Loucy (cell line): ENCODE data around the gene AGAP1.

Source experiments
- H2AFZ ChIP-seq: fragments of 200-600 bp; sonication (generic); 2 replicates; pipeline ENCODE4 v1.6.0; 2016; ENCODE audit warnings: antibody characterized with exemption, mild to moderate bottlenecking, low read length, moderate library complexity
- H3F3A ChIP-seq: fragments of 200-600 bp; 2 replicates; pipeline ENCODE4 v1.6.0; 2016; ENCODE audit warnings: antibody characterized with exemption, low read depth, mild to moderate bottlenecking
- H3K27me3 ChIP-seq: fragments of 200-600 bp; sonication (generic); 2 replicates; pipeline ENCODE4 v1.6.1; 2014; ENCODE audit warnings: low read length, mild to moderate bottlenecking; ENCODE audit not compliant: insufficient read depth, poor library complexity, severe bottlenecking
- H3K36me3 ChIP-seq: fragments of 200-600 bp; sonication (generic); 2 replicates; pipeline ENCODE4 v1.6.1; 2016; ENCODE audit warnings: low read length; ENCODE audit not compliant: insufficient read depth
- H3K4me1 ChIP-seq: fragments of 200-600 bp; sonication (generic); 2 replicates; pipeline ENCODE4 v1.5.1; 2014; ENCODE audit warnings: low read length, mild to moderate bottlenecking; ENCODE audit not compliant: insufficient read depth, poor library complexity, severe bottlenecking
- H3K4me2 ChIP-seq: fragments of 200-600 bp; sonication (generic); 2 replicates; pipeline ENCODE4 v1.6.0; 2014; ENCODE audit warnings: antibody characterized with exemption, low read length, low read depth, mild to moderate bottlenecking; ENCODE audit not compliant: poor library complexity, severe bottlenecking
- H3K4me3 ChIP-seq: fragments of 200-600 bp; sonication (generic); 2 replicates; pipeline ENCODE4 v1.5.1; 2014; ENCODE audit warnings: low read length, mild to moderate bottlenecking, mixed read lengths; ENCODE audit not compliant: poor library complexity, severe bottlenecking
- H3K79me2 ChIP-seq: fragments of 200-600 bp; sonication (generic); 2 replicates; pipeline ENCODE4 v1.6.1; 2014; ENCODE audit warnings: low read length; ENCODE audit not compliant: insufficient read depth
- H3K9ac ChIP-seq: fragments of 200-600 bp; sonication (generic); 2 replicates; pipeline ENCODE4 v1.6.0; 2014; ENCODE audit warnings: mild to moderate bottlenecking, low read depth, low read length, moderate library complexity; ENCODE audit not compliant: poor library complexity, severe bottlenecking
- H3K9me2 ChIP-seq: fragments of 200-600 bp; sonication (generic); replicated peaks from 2 replicates; pipeline ENCODE4 v1.6.1; 2016; ENCODE audit warnings: low read depth, low read length, mixed read lengths
- H3K9me3 ChIP-seq: fragments of 200-600 bp; sonication (generic); 2 replicates; pipeline ENCODE4 v1.6.1; 2014; ENCODE audit warnings: mild to moderate bottlenecking, antibody characterized with exemption, low read length, low read depth; ENCODE audit not compliant: insufficient read depth
- H4K20me1 ChIP-seq: fragments of 200-600 bp; sonication (generic); 2 replicates; pipeline ENCODE4 v1.6.0; 2014; ENCODE audit warnings: antibody characterized with exemption, low read length, mild to moderate bottlenecking; ENCODE audit not compliant: insufficient read depth, poor library complexity, severe bottlenecking
- CTCF ChIP-seq: fragments of 200-600 bp; sonication (generic); conservative IDR thresholded peaks from 2 replicates; pipeline ENCODE4 v1.5.1; 2014; ENCODE audit warnings: mild to moderate bottlenecking, antibody characterized with exemption, low read length
- EZH2phosphoT487 ChIP-seq: fragments of 200-600 bp; IDR thresholded peaks from 2 replicates; pipeline ENCODE4 v1.6.1; 2018; ENCODE audit warnings: antibody characterized with exemption, mild to moderate bottlenecking, moderate library complexity, borderline replicate concordance

AGAP1 gene

GRCh38 chr2:235911633-235912233 is 417.9 kb downstream of the AGAP1 start:
- H3K4me3 ChIP-seq, result no peak overlapping the region
- TF ChIP-seq CTCF, result no peak
- no peak for TF ChIP-seq EZH2phosphoT487
- H3K79me2 ChIP-seq, result no peaks in the 10 kb centered on the region
- H3K4me1 ChIP-seq, result no peaks in the 10 kb centered on the region
- H3K4me2 ChIP-seq, result no peak overlapping the region
- H3K36me3 ChIP-seq, result peaks cover 16% of the 10 kb centered on the region; the same call in 1 of the 2 replicates
- no peaks in the 10 kb centered on the region for H3K9me3 ChIP-seq
- no peaks in the 10 kb centered on the region for H4K20me1 ChIP-seq
- H3K9ac ChIP-seq, result no peak overlapping the region
- no peaks in the 10 kb centered on the region for H3K27me3 ChIP-seq
- no peak overlapping the region for H2AFZ ChIP-seq
- H3F3A ChIP-seq, result no peaks in the 10 kb centered on the region
- H3K9me2 ChIP-seq, result no peaks in the 10 kb centered on the region

GRCh38 chr2:235914756-235915155 is 420.9 kb downstream of the AGAP1 start:
- no peak overlapping the region for H3K4me3 ChIP-seq
- peaks cover 16% of the 10 kb centered on the region; the same call in 1 of the 2 replicates for H3K36me3 ChIP-seq
- no peaks in the 10 kb centered on the region for H3K4me1 ChIP-seq
- H3K9ac ChIP-seq, result no peak overlapping the region
- H4K20me1 ChIP-seq, result no peaks in the 10 kb centered on the region
- no peaks in the 10 kb centered on the region for H3F3A ChIP-seq
- no peaks in the 10 kb centered on the region for H3K27me3 ChIP-seq
- H3K79me2 ChIP-seq, result no peaks in the 10 kb centered on the region
- TF ChIP-seq CTCF (no peak), EZH2phosphoT487 (no peak)
- no peaks in the 10 kb centered on the region for H3K9me3 ChIP-seq
- H3K9me2 ChIP-seq, result no peaks in the 10 kb centered on the region
- no peak overlapping the region for H2AFZ ChIP-seq
- H3K4me2 ChIP-seq, result no peak overlapping the region

GRCh38 chr2:235917506-235917905 is 423.7 kb downstream of the AGAP1 start:
- peaks cover 16% of the 10 kb centered on the region; the same call in 1 of the 2 replicates for H3K36me3 ChIP-seq
- H3K27me3 ChIP-seq, result no peaks in the 10 kb centered on the region
- H3K9me2 ChIP-seq, result no peaks in the 10 kb centered on the region
- H4K20me1 ChIP-seq, result no peaks in the 10 kb centered on the region
- no peaks in the 10 kb centered on the region for H3K9me3 ChIP-seq
- H3K4me3 ChIP-seq, result no peak overlapping the region
- no peaks in the 10 kb centered on the region for H3K4me1 ChIP-seq
- no peaks in the 10 kb centered on the region for H3K79me2 ChIP-seq
- H2AFZ ChIP-seq, result no peak overlapping the region
- no peak for TF ChIP-seq CTCF
- TF ChIP-seq EZH2phosphoT487, result no peak
- H3K4me2 ChIP-seq, result no peak overlapping the region
- no peak overlapping the region for H3K9ac ChIP-seq
- H3F3A ChIP-seq, result no peaks in the 10 kb centered on the region
